MM.1S (cell line): ENCODE data around the gene SUV39H2.

Experiments
- DNase-seq: peaks from one replicate; pipeline ENCODE4 v3.0.0-alpha.2; 2015
- H2AFZ ChIP-seq: fragments of 300-600 bp; sonication (generic); 2 replicates; pipeline ENCODE4 v1.6.0; 2016; ENCODE audit warnings: antibody characterized with exemption, low read length
- H3F3A ChIP-seq: fragments of 300-600 bp; sonication (generic); 2 replicates; pipeline ENCODE4 v1.6.1; 2016; ENCODE audit warnings: mild to moderate bottlenecking, antibody characterized with exemption, low read length, moderate library complexity, mixed read lengths; ENCODE audit not compliant: insufficient read depth
- H3K27ac ChIP-seq: fragments of 300-600 bp; sonication (generic); 2 replicates; pipeline ENCODE4 v1.5.1; 2016; ENCODE audit warnings: mild to moderate bottlenecking, low read length
- H3K27me3 ChIP-seq: fragments of 300-600 bp; sonication (generic); replicated peaks from 2 replicates; pipeline ENCODE4 v1.6.0; 2016; ENCODE audit warnings: low read length; ENCODE audit not compliant: insufficient read depth
- H3K36me3 ChIP-seq: fragments of 300-600 bp; sonication (generic); replicated peaks from 2 replicates; pipeline ENCODE4 v1.6.1; 2016; ENCODE audit warnings: mild to moderate bottlenecking, low read length, mixed read lengths; ENCODE audit not compliant: insufficient read depth
- H3K4me1 ChIP-seq: fragments of 300-600 bp; sonication (generic); 2 replicates; pipeline ENCODE4 v1.6.1; 2016; ENCODE audit warnings: low read length, mixed read lengths
- H3K4me2 ChIP-seq: fragments of 300-600 bp; sonication (generic); 2 replicates; pipeline ENCODE4 v1.6.0; 2016; ENCODE audit warnings: low read depth, low read length
- H3K4me3 ChIP-seq: fragments of 300-600 bp; sonication (generic); 2 replicates; pipeline ENCODE4 v1.5.1; 2016; ENCODE audit warnings: low read length, mixed read lengths
- H3K79me2 ChIP-seq: fragments of 300-600 bp; sonication (generic); 2 replicates; pipeline ENCODE4 v1.6.1; 2016; ENCODE audit warnings: mixed run types, low read length, mixed read lengths
- H3K9ac ChIP-seq: fragments of 300-600 bp; sonication (generic); 2 replicates; pipeline ENCODE4 v1.6.1; 2016; ENCODE audit warnings: low read length, mixed read lengths
- H3K9me2 ChIP-seq: fragments of 300-600 bp; sonication (generic); replicated peaks from 2 replicates; pipeline ENCODE4 v1.6.1; 2016; ENCODE audit warnings: mild to moderate bottlenecking, low read length, mixed read lengths; ENCODE audit not compliant: insufficient read depth
- H3K9me3 ChIP-seq: fragments of 300-600 bp; sonication (generic); replicated peaks from 2 replicates; pipeline ENCODE4 v1.6.1; 2016; ENCODE audit warnings: mild to moderate bottlenecking, low read length, mixed read lengths; ENCODE audit not compliant: insufficient read depth
- H4K20me1 ChIP-seq: fragments of 300-600 bp; sonication (generic); 2 replicates; pipeline ENCODE4 v1.6.1; 2016; ENCODE audit warnings: mild to moderate bottlenecking, low read length, moderate library complexity, mixed read lengths; ENCODE audit not compliant: insufficient read depth
- CTCF ChIP-seq: fragments of 300-600 bp; sonication (generic); IDR thresholded peaks from 2 replicates; pipeline ENCODE4 v1.5.1; 2016; ENCODE audit warnings: antibody characterized with exemption, low read length, mixed read lengths
- EZH2 ChIP-seq: fragments of 300-600 bp; sonication (generic); optimal IDR thresholded peaks from 2 replicates; pipeline ENCODE3; 2017; ENCODE audit warnings: low read depth, mild to moderate bottlenecking, antibody characterized with exemption, low read length, mixed read lengths
- EZH2phosphoT487 ChIP-seq: fragments of 300-600 bp; sonication (generic); IDR thresholded peaks from 2 replicates; pipeline ENCODE4 v1.6.1; 2018; ENCODE audit warnings: antibody characterized with exemption, low read length

Gene SUV39H2

GRCh38 chr10:14839305-14839695, 39.4 kb upstream of the SUV39H2 start:
- Histone ChIP-seq H3K9ac (peak overlapping the region; percentile 98), H3K4me1 (peaks cover 4% of the 10 kb centered on the region; the same call in 1 of the 2 replicates), H2AFZ (no peak overlapping the region), H3K79me2 (peaks cover 60% of the 10 kb centered on the region), H3K9me3 (no peaks in the 10 kb centered on the region), H4K20me1 (no peaks in the 10 kb centered on the region), H3K4me3 (peak overlapping the region; percentile 98), H3K9me2 (no peaks in the 10 kb centered on the region), H3K27ac (peak overlapping the region; percentile 71; the same call in 1 of the 2 replicates), H3K27me3 (no peaks in the 10 kb centered on the region), H3K4me2 (peak overlapping the region; percentile 54), H3F3A (no peaks in the 10 kb centered on the region), H3K36me3 (peaks cover 12% of the 10 kb centered on the region)
- TF ChIP-seq CTCF (no peak), EZH2phosphoT487 (no peak), EZH2 (no peak)
- no peak for DNase-seq

GRCh38 chr10:14840178-14840577, 38.5 kb upstream of the SUV39H2 start:
- peaks cover 67% of the 10 kb centered on the region for H3K79me2 ChIP-seq
- peaks cover 12% of the 10 kb centered on the region for H3K36me3 ChIP-seq
- no peak overlapping the region for H3K9ac ChIP-seq
- no peaks in the 10 kb centered on the region for H3F3A ChIP-seq
- peaks cover 4% of the 10 kb centered on the region; the same call in 1 of the 2 replicates for H3K4me1 ChIP-seq
- TF ChIP-seq CTCF (no peak), EZH2phosphoT487 (no peak), EZH2 (no peak)
- no peak overlapping the region for H3K4me2 ChIP-seq
- no peaks in the 10 kb centered on the region for H3K9me3 ChIP-seq
- H2AFZ ChIP-seq = no peak overlapping the region
- no peak overlapping the region for H3K27ac ChIP-seq
- no peak for DNase-seq
- no peaks in the 10 kb centered on the region for H3K27me3 ChIP-seq
- no peaks in the 10 kb centered on the region for H3K9me2 ChIP-seq
- H3K4me3 ChIP-seq = no peak overlapping the region
- no peaks in the 10 kb centered on the region for H4K20me1 ChIP-seq

- peaks cover 12% of the 10 kb centered on the region for H3K36me3 ChIP-seq
- no peak overlapping the region for H3K4me2 ChIP-seq
Measured at GRCh38 chr10:14843327-14843988, 35.2 kb upstream of the SUV39H2 start.

More at GRCh38 chr10:14843327-14843988, 35.2 kb upstream of the SUV39H2 start:
- no peak overlapping the region for H2AFZ ChIP-seq
- peaks cover 4% of the 10 kb centered on the region; the same call in 1 of the 2 replicates for H4K20me1 ChIP-seq
- H3K79me2 ChIP-seq = peaks cover 74% of the 10 kb centered on the region
- H3F3A ChIP-seq = no peaks in the 10 kb centered on the region
- H3K4me1 ChIP-seq = 0 out of 2 replicates have a peak, but pooled peaks cover 4% of the 10 kb centered on the region
- no peaks in the 10 kb centered on the region for H3K27me3 ChIP-seq
- H3K27ac ChIP-seq = no peak overlapping the region
- H3K9me2 ChIP-seq = no peaks in the 10 kb centered on the region
- no peak overlapping the region for H3K9ac ChIP-seq
- DNase-seq = no peak
- no peak overlapping the region for H3K4me3 ChIP-seq
- no peaks in the 10 kb centered on the region for H3K9me3 ChIP-seq
- TF ChIP-seq EZH2 = no peak
- TF ChIP-seq EZH2phosphoT487 = no peak
- no peak for TF ChIP-seq CTCF
